MCF 10A (cell line): ENCODE measurements around the gene GRIK3. TPM values are rescaled to one million over a fixed set of nuclear protein-coding genes. Genes with fewer than 3 reads are reported as not detected.

Experiments used
- BruUV-seq: library from RNA; stranded (reverse); fragments of 400-500 nt; replicated peaks from 2 replicates; lab custom pipeline; 2021; lab: Mats Ljungman, UMichigan
- CTCF ChIA-PET: fragments of 300-600 bp; sonication (Branson Sonifier 250); formaldehyde crosslinking; extraction: SDS; loops from one replicate; lab custom pipeline; 2021; ENCODE audit warnings: antibody characterized with exemption, inconsistent platforms; lab: Yijun Ruan, JAX
- POLR2A ChIA-PET: fragments of 300-600, 350-650 bp; sonication (Branson Sonifier 250); formaldehyde crosslinking; extraction: SDS; loops from one replicate; lab custom pipeline; 2020; ENCODE audit warnings: antibody characterized with exemption, inconsistent platforms; lab: Yijun Ruan, JAX
- DNase-seq: peaks from one replicate; pipeline ENCODE4 v3.0.0-alpha.2; 2018; ENCODE audit not compliant: unreplicated experiment
- H3K27ac Mint-ChIP-seq: one replicate; pipeline ENCODE4 v1.8.0; 2022; ENCODE audit warnings: mild to moderate bottlenecking, low read depth, mixed read lengths; ENCODE audit not compliant: unreplicated experiment
- H3K27me3 Mint-ChIP-seq: one replicate; pipeline ENCODE4 v1.8.0; 2022; ENCODE audit warnings: mixed read lengths; ENCODE audit not compliant: insufficient read depth, unreplicated experiment
- H3K36me3 Mint-ChIP-seq: one replicate; pipeline ENCODE4 v1.8.0; 2022; ENCODE audit warnings: mild to moderate bottlenecking, moderate library complexity, mixed read lengths; ENCODE audit not compliant: insufficient read depth, unreplicated experiment
- H3K4me1 Mint-ChIP-seq: one replicate; pipeline ENCODE4 v1.8.0; 2022; ENCODE audit warnings: mixed read lengths; ENCODE audit not compliant: insufficient read depth, unreplicated experiment
- H3K4me3 Mint-ChIP-seq: one replicate; pipeline ENCODE4 v1.8.0; 2022; ENCODE audit warnings: mild to moderate bottlenecking, moderate library complexity, mixed read lengths; ENCODE audit not compliant: unreplicated experiment
- H3K9me3 Mint-ChIP-seq: one replicate; pipeline ENCODE4 v1.8.0; 2022; ENCODE audit warnings: mixed read lengths; ENCODE audit not compliant: unreplicated experiment
- CTCF ChIP-seq: fragments of 200-600 bp; IDR thresholded peaks from one replicate; pipeline ENCODE4 v1.8.0; 2022; ENCODE audit warnings: antibody characterized with exemption, mild to moderate bottlenecking; ENCODE audit not compliant: unreplicated experiment
- intact Hi-C: fragments of 100-400 bp; cut with micrococcal nuclease; formaldehyde crosslinking; loops from 2 replicates; pipeline ENCODE4 v1.14.1; 2022
- total RNA-seq: library from RNA; stranded (reverse); gene quantifications from 2 replicates; pipeline ENCODE4 v1.2.3, GENCODE V29; 2022

Gene GRIK3
- total RNA-seq, 1 experiment from 2014 or later: not detected

DNA sequence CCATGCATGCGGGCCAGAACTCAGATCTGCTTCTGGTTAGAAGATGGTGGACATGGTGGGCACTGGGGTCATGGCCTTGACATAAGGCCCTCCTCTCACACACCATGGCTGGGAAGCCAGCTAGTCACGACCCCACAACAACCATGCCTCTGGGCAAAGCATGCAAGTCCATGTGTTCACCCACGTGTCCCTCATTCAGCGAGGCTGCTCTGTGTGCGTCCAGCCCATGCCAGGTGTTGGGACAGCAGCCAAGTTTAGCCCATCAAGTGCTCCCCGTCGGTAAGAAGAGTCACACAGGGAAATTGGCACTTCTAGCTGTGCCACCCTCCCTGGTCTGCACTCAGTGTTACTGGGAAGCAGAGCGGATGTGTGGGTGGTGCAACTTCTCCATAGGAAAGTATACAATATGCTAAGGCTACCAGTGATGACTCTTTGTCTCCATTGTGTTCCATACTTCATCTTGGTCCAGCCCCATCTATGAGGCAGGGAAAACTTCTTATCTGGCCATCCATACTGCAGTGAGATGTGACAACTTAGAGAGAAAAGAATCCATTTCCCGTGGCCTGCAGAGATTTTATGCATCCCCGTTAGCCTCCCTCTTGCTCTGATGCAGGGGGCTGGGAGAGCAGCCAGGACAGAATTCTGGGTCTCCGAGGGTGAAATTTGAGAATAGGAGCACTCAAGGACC lies 198.0 kb downstream of the GRIK3 start:
- CTCF ChIA-PET: no interaction called here

DNA sequence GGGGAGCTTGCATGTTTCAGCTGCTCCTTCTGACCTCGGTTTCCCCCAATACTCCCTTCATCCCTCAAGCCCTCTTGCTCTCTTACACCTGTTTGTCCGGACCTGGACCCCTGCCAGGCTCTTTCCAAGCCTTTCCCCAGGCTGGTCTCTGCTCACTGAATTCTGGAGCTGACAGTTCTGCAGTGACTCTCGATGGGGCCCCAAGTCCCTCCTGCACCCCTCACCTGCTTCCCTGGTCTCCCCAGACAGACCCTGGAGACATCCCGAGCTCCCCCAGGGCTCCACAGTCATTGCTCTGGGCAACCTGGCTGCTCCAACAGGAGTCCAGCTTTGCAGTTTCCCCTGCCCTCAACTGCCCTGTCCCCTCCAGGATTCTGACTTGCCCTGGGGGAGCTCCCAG lies 198.6 kb downstream of the GRIK3 start:
- H3K27me3 Mint-ChIP-seq: peaks cover 26% of the 10 kb centered on the region
- no peaks in the 10 kb centered on the region for H3K36me3 Mint-ChIP-seq
- POLR2A ChIA-PET: no interaction called here
- H3K9me3 Mint-ChIP-seq: no peaks in the 10 kb centered on the region
- intact Hi-C loops: no loop called here
- H3K4me1 Mint-ChIP-seq: no peaks in the 10 kb centered on the region
- CTCF ChIA-PET: interaction anchor here (1.2 kb wide), 1 partner anchor 131 kb away, joined by 3 read pairs; no protein-coding TSS in a partner anchor
- no peak overlapping the region for H3K27ac Mint-ChIP-seq
- no peak overlapping the region for H3K4me3 Mint-ChIP-seq
- no peak for DNase-seq
- no TSS peak for BruUV-seq
- TF ChIP-seq CTCF: no peak

More for the DNA sequence above, 198.0 kb downstream of the GRIK3 start:
- peaks cover 24% of the 10 kb centered on the region for H3K27me3 Mint-ChIP-seq
- no TSS peak for BruUV-seq
- POLR2A ChIA-PET: no interaction called here
- intact Hi-C loops: no loop called here
- no peak for TF ChIP-seq CTCF
- no peak overlapping the region for H3K4me3 Mint-ChIP-seq
- no peak overlapping the region for H3K27ac Mint-ChIP-seq
- no peaks in the 10 kb centered on the region for H3K4me1 Mint-ChIP-seq
- no peak for DNase-seq
- no peaks in the 10 kb centered on the region for H3K36me3 Mint-ChIP-seq
- H3K9me3 Mint-ChIP-seq: no peaks in the 10 kb centered on the region

- no TSS peak for BruUV-seq
- intact Hi-C loops: no loop called here
- no peaks in the 10 kb centered on the region for H3K4me1 Mint-ChIP-seq
- H3K27ac Mint-ChIP-seq: no peak overlapping the region
- CTCF ChIA-PET: interaction anchor here (1.2 kb wide), 1 partner anchor 130 kb away, joined by 3 read pairs; no protein-coding TSS in a partner anchor
- H3K36me3 Mint-ChIP-seq: no peaks in the 10 kb centered on the region
- TF ChIP-seq CTCF: no peak
- peak; percentile 22 for DNase-seq
- POLR2A ChIA-PET: no interaction called here
- no peaks in the 10 kb centered on the region for H3K9me3 Mint-ChIP-seq
- no peak overlapping the region for H3K4me3 Mint-ChIP-seq
- H3K27me3 Mint-ChIP-seq: peaks cover 26% of the 10 kb centered on the region
Measured at GRCh38 chr1:36835017-36835695, 199.2 kb downstream of the GRIK3 start.

- CTCF ChIA-PET: no interaction called here
- Mint-ChIP-seq H3K9me3 (no peaks in the 10 kb centered on the region), H3K4me1 (no peaks in the 10 kb centered on the region), H3K4me3 (no peak overlapping the region), H3K27me3 (peaks cover 26% of the 10 kb centered on the region), H3K36me3 (no peaks in the 10 kb centered on the region), H3K27ac (no peak overlapping the region)
- DNase-seq: no peak
- TF ChIP-seq CTCF: no peak
- POLR2A ChIA-PET: no interaction called here
- intact Hi-C loops: no loop called here
- BruUV-seq: no TSS peak
Measured at GRCh38 chr1:36834586-36834985, 199.7 kb downstream of the GRIK3 start.
